Brain pericyte (primary cell): ENCODE measurements around the gene MAD2L1BP.
A peak's percentile ranks its signal among the peaks of the same experiment; 100 is the strongest.
"Not testable (repeated sequence)": the region's sequence is repeated elsewhere in the genome, so short reads cannot be mapped to it uniquely, and the experiment has no call there.

Source experiments
- DNase-seq: peaks from one replicate; pipeline ENCODE4 v3.0.0-alpha.2; 2012; ENCODE audit warnings: low read depth, low spot score

Gene MAD2L1BP, protein sequence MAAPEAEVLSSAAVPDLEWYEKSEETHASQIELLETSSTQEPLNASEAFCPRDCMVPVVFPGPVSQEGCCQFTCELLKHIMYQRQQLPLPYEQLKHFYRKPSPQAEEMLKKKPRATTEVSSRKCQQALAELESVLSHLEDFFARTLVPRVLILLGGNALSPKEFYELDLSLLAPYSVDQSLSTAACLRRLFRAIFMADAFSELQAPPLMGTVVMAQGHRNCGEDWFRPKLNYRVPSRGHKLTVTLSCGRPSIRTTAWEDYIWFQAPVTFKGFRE

DNA sequence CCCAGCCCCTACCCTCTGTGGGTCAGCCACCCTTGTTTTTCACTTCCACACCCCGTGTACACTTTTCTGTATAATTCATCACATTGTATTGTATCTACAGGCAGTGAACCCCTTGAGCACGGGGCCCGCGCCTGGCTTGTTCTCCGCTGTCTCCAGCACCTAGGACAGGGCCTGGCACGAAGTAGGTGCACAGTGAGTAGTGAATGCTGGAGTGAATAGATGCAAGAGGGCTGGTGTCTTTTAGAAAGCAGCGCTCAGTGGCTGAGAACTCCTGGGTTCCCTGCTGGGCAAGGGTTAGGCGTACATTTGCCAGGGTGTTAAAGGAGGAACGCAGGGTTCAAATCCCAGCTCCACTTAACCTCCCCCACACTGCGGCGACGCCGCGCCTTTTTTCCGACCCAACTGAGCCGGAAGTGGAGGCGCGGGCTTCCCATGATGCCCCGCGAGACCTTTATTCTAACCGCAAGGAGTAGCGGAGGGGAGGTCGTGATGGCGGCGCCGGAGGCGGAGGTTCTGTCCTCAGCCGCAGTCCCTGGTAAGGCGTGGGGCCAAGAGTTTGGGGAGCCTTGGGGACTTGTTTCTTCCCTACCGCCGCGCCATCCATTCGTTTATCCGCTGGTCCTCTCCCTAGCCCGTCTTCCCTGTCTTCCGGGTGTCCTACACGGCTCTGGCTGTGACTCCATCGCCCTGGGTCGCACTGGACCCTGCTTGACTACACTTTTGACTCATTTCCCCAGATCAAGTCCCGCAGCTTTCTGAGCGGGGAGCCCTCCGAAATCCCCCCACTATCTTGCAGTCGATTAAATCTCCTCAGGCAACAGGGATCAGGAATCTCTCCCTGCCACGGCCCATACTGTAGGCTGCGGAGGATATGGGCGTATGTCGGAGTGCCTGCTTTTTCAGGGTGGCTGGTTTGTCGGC lies at the start of gene MAD2L1BP:
Gene MAD2L1BP (plus strand): TSS at position 454 of the 921 bp plus-strand sequence. CDS start 36 bp downstream, at position 490.
- DNase-seq, result no peak

DNA sequence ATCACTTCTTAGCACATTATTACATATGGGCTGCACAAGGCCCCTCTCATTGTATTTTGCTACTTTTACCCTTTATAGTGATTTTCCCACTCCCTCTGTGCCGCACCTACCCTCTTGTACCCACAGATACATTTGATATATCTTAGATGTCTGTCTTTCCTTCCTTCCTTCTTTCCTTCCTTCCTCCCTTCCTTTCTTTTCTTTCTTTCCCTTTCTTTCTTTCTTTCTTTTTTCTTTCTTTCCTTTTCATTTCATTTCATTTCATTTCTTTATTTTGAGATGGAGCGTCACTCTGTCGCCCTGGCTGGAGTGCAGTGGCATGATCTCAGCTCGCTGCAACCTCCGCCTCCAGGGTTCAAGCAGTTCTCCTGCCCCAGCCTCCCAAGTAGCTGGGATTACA lies 47.4 kb upstream of the MAD2L1BP start:
- no peak for DNase-seq

DNA sequence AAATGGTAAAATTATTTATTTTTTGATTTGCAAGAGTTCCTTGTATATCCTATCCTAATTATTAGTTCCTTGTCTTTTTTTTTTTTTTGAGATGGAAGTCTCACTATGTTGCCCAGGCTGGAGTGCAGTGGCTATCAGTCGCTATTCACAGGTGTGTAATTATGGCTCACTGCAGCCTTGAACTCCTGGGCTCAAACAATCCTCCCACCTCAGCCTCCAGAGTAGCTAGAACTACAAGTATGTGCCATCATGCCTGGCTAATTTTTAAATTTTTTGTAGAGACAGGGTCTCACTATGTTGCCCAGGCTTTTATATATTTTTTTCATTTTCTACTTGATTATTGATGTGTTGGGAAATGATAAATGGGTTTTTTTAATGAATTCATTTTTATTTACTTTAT lies 46.1 kb upstream of the MAD2L1BP start:
- DNase-seq, result not testable (repeated sequence)

DNA sequence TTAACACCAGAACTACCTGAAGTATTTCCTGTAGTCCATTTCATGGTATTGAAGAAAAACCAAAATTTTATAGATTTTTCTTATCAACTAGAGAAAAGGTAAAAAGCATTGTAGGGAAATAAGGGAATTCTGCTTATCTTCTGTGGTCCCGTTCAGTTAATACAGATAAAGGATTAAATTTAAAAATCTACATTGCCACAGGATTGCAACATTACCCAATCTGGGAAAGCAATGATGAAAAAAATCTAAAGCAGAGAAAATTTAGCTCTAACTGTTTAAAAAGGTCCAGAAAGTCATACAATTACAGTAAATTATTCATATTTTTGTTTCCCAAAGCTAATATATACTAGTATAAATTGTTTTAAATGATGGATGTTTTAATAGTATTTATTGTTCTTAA lies 41.7 kb upstream of the MAD2L1BP start:
- no peak for DNase-seq

DNA sequence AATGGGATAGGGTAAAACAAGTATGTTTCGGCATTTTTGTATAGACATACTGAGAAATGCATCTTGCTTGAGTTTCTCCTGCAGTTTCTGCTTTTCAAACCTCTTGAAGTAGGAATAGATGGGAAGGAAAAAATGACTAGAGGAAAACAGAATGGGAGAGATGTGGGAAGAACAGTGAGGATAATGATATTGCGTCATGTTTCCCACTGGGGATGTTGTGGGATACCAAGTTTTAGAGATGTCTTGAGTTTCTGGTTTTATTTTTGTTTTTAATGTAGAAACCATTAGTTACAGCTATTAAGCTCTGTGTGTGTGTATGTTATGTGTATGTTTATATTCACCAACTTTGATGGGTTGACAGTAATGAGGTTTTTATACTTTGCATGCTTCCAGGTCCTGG lies 35.0 kb upstream of the MAD2L1BP start:
- DNase-seq, result no peak

DNA sequence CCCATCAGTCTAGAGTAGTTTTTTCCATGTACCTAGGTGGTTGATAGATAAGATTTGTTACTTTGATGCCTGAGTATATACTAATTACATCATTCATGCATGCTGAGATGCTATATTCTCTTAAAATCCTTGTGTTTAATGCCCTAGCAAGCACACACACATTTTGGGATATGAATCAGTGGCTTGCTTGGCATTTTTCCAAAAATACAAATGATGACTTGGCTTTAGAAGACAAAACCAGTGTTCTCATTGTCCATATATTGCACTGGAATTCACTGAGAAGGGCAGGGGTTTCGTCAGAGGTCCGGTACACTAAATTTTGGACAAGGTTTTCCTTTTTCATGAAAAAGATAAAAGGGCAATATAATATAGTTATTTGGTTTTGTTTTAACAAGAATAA lies 31.5 kb upstream of the MAD2L1BP start:
- DNase-seq, result no peak

DNA sequence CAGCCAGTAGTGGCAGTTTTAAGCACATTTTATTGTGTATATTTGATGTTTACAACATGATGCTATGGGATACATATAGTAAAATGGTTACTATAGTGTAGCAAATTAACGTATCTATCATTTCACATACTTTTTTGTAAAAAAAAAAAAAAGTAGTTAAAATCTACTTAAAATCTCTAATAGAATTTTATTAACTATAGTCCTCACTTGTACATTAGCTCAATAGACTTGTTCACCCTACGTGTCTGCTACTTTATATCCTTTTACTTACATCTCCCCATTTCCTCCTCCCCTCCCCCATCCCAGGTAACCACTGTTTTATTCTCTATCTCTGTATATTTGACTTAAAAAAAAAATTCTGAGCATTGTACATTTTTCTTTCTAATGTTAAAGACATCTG lies 29.6 kb upstream of the MAD2L1BP start:
- no peak for DNase-seq

DNA sequence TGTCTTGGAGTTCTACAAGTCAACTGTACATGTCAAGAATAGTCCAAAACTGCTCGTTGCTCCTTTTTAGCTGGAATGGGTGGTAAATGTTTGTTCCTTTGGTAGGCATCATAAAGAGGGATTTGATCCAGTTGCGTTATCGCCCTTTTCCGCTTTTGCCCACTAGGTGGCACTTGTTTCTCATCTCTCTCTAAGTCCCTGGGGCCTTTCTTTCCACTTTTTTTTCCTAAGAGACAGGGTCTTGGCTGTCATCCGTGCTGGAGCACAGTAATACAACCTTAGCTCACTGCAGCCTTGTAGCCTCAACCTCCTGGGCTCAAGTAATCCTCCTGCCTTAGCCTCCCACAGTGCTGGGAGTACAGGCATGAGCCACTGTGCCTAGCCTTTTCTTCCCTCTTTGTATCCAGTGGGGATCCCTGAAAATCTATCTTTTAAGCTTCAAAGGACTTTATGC lies 27.3 kb upstream of the MAD2L1BP start:
- DNase-seq, result peak; percentile 31

DNA sequence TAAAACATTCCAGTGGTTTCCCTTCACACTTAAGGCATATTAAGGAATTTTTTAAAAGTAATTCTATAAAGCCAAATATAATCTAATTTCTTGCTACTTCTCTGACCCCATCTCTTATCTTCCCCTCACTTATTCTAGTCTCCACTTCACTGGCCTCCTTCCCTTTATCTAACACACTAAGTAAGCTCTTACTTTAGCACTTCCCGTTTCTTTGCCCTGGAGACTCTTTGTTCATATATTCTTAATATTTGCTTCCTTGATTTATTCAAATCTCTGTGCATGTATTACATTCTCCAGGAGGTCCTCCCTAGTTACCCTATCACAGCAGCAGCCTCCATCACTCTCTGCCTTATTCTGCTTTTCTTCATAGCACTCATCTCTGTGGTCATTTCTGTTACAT lies 26.8 kb upstream of the MAD2L1BP start:
- no peak for DNase-seq

DNA sequence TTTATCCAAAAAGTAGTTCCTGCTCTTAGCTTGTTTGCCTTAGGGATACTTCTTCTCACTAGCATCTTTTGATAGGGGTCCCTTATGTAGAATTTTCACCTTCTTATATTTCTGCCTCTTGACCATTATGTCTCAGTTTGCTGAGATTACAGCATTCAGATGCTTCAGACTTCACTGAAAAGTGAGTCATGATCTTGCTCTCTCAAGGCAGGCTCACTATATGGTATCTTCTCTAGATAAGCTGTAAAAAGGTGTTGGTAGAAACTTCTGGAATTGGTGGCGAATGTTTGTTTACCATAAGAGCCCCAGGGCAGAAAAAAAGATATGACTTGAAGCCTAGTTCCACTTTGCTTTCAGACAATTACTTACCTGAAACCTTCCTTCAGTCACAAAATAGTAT lies 26.2 kb upstream of the MAD2L1BP start:
- no peak for DNase-seq

DNA sequence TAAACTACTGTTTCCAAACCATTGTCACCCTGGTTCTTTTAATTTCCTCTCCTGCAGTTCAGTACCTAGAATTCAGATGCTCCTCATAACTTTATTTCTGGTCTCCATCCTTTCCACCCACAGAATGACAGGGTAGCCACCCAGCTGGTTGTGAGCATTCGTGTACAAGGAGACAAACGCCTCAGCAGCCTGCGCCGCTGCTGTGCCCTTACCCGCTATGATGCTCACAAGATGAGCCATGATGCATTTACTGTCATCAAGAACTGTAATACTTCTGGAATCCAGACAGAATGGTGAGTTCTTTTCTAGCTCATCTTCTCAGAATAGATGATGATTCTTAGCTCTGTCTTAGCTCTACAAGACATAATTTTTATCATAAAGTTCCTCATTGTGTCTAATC lies 25.2 kb upstream of the MAD2L1BP start:
- DNase-seq, result no peak

DNA sequence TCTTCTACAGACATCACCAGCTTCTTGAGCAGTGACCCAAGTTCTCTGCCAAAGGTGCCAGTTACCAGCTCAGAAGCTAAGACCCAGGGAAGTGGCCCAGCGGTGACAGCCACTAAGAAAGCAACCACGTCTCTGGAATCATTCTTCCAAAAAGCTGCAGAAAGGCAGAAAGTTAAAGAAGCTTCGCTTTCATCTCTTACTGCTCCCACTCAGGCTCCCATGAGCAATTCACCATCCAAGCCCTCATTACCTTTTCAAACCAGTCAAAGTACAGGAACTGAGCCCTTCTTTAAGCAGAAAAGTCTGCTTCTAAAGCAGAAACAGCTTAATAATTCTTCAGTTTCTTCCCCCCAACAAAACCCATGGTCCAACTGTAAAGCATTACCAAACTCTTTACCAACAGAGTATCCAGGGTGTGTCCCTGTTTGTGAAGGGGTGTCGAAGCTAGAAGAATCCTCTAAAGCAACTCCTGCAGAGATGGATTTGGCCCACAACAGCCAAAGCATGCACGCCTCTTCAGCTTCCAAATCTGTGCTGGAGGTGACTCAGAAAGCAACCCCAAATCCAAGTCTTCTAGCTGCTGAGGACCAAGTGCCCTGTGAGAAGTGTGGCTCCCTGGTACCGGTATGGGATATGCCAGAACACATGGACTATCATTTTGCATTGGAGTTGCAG lies 21.8 kb upstream of the MAD2L1BP start:
- DNase-seq, result no peak

DNA sequence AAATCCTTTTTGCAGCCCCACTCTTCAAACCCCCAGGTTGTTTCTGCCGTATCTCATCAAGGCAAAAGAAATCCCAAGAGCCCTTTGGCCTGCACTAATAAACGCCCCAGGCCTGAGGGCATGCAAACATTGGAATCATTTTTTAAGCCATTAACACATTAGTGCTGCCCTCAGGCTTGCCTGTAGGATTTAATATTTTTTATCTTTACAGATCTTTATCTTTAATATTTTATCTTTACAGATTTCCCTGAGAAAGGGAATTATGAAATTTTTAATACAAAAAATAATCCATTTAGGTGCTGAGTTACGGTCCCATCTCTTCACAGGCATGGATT lies 21.3 kb upstream of the MAD2L1BP start:
- DNase-seq, result no peak

DNA sequence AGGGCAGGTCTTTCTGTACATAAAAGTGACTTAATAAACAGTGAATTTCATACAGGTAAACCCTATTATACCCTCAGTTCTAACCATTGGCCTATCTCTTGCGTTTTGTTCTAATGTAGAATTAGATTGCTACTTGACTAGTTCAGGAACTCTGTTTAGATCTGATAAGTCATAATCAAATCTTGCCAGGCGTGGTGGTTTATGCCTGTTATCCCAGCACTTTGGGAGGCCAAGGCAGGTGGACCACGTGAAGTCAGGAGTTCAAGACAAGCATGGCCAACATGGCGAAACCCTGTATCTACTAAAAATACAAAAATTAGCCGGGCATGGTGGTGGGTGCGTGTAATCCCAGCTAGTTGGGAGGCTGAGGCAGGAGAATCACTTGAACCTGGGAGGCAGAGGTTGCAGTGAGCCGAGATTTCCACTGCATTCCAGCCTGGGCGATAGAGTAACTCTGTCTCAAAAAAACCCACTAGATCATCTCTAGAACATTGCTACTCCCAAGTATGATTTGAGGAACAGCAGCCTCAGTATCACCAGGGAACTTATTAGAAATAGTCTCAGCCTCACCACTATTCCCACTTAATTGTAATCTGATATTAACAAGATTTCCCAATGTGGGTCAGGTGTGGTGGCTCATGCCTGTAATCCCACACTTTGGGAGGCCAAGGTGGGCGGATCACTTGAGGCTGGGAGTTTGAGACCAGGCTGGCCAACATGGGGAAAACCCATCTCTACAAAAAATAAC lies 18.7 kb upstream of the MAD2L1BP start:
- DNase-seq, result no peak

DNA sequence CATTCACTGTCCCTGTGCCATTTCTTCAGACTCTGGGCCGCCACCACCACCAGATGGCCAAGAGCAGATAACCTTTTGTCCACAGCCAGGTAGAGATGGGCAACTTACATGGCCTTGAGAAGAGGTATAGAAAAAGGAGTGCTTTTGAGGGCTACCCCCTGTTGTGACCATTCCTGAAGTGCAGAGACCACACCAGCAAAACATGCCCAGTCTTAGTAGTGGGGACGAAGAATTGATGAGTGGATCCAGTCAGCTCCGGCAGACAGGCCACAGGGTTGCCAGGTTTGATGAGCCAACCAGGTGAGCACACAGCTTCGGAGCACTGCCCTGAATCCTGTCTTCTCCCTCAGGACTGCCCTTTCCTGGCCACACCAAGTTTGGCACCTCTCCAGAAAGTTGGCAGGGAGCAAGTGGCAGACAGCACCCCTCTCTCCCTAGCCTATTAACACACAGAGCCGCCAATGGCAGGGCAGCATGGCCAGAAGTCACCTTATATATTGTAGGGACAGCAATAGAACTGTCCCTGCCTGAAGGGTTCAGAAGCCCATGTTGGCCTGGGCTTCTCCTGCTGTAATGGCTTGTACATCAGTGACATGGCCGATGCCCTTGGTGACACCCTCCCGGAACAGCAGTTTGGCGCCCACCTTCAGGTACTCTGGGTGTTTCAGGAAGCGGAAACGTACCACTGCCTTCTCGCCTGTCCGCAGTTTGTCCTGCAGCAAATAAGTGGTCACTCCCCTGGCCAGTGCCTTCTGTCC lies 14.4 kb upstream of the MAD2L1BP start:
- DNase-seq, result no peak

DNA sequence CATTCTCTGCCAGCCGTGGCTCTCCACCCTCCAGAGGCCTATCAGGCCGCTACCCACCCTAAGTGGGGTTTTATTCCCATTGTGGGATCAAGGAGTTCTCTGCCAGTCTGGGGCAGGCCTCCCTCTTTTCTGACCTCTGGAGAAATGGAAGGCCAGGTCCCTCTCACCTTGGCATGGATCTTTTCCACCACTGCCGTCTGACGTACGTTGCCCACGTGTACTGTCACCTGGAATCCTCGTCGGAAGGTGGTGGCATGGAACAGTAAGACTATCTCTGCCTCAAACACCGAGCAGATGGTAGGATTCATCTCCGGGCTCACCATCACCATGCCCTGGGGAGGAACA lies 13.8 kb upstream of the MAD2L1BP start:
- DNase-seq, result no peak

DNA sequence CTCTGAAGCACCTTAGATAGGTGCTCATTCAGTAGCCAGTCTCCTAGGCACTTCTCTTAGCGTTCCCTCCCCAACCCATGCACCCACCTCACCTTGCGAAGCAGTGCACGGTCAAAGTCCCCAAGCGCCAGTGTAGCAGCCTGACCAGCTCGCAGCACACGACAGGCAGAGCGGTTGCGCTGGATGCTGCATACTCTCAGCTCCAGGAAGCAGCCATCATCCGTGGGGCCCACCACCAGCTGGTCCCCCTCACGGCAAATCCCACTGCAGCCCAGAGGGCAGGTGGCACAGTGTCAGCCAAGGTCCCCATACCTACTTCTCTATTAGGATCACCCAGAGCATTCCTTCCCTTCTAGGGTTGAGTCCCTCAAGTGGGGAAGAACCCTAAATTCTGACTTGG lies 13.1 kb upstream of the MAD2L1BP start:
- DNase-seq, result no peak

DNA sequence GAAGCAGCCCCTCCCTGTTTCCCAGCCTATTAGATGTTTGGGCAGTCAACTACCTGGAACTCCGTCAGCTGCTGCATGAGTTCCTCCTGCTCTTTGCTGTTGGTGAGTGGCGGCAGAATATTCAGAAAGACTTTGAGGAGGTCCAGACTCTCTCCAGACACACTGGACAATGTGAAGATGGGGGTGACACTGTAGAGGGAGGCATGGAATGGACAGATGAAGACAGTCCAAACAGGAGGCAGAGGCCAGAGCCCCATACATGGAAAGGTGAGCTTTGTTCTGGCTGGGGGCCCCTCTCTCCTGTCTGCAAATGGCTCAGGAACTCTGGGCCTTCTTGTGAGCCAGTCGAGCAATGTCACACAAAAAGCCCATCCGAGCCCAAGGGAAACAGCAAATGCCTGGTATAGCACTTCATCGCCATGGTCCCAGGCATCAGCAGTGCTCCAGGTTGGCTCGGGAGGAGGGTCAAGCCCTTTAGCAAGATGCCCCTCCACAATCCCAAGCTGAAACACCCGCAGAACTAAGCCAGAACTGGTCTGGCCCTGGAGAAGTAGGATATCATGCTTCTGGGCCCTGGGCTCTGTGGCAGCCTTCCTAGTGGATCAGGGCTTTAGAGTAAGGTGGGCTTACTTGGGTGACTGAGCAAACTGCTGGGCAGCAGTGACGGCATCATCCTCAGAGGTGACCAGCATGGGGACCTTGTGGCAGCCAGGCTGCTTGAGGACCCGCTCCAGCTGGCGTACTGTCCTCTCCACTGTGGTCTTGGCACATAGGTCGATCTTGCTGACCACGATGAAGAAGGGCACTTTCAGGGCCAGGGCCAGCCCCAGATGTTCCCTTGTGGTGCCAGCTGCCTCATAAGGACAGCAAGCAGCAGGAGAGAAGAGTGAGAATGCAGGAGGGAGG lies 11.5 kb upstream of the MAD2L1BP start:
- no peak for DNase-seq

DNA sequence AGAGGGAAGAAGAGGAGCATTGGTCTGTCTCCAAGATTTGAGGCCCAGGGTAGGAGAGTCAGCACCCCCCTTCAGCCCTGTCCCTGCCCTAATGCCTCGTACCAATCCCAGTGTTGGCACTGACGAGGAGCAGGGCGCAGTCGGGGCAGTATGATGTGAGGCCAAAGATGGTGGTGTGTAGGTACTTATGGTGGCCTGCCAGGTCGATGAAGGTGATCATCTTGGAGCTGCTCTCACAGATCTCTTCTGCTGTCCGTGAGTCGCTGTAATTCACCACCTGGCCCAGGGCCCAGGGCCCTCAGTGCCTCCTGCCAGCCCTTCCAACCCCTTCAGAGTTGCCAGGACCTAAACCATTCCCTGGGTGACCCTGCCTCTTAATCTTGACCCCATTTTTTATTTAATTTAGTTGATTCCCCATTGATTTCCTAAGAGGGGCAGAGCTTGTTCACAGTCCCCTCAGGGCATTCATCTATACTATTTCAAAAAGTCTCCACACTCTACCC lies 10.8 kb upstream of the MAD2L1BP start:
- DNase-seq, result no peak
